Measurements from ENCODE around the gene SOX13.
"Not testable (repeated sequence)": the region's sequence is repeated elsewhere in the genome, so short reads cannot be mapped to it uniquely, and the experiment has no call there.

The SOX13 gene

GRCh38 chr1:204087893-204088528 is 15.1 kb downstream of the SOX13 start:
- DNase-seq (ENCODE audit: low read depth, low spot score), result no peak
- Histone ChIP-seq H3K36me3 (ENCODE audit: insufficient read depth, insufficient read length, low read length) (peaks cover 4% of the 10 kb centered on the region), H3K9me3 (ENCODE audit: insufficient read depth, low read length) (no peaks in the 10 kb centered on the region), H3K4me3 (ENCODE audit: insufficient read length, low read depth) (no peak overlapping the region), H3K4me1 (ENCODE audit: insufficient read depth, insufficient read length) (peaks cover 60% of the 10 kb centered on the region), H3K27me3 (ENCODE audit: insufficient read depth, insufficient read length) (no peaks in the 10 kb centered on the region), H3K9ac (ENCODE audit: insufficient read length, low read depth) (no peak overlapping the region)
- no peak for TF ChIP-seq SUZ12 (IDR thresholded peaks at IDR 0.05; ENCODE audit: extremely low read depth, insufficient read depth, insufficient read length)
- no peak for TF ChIP-seq ZNF274 (IDR thresholded peaks at IDR 0.05; ENCODE audit: low read depth, low read length)
- TF ChIP-seq YY1 (IDR thresholded peaks at IDR 0.05; ENCODE audit: insufficient read depth, insufficient read length), result no peak

GRCh38 chr1:204088596-204088995 is 15.7 kb downstream of the SOX13 start:
- Histone ChIP-seq H3K9ac (ENCODE audit: insufficient read length, low read depth) (no peak overlapping the region), H3K9me3 (ENCODE audit: insufficient read depth, low read length) (no peaks in the 10 kb centered on the region), H3K27me3 (ENCODE audit: insufficient read depth, insufficient read length) (no peaks in the 10 kb centered on the region), H3K36me3 (ENCODE audit: insufficient read depth, insufficient read length, low read length) (peaks cover under 1% of the 10 kb centered on the region), H3K4me3 (ENCODE audit: insufficient read length, low read depth) (no peak overlapping the region), H3K4me1 (ENCODE audit: insufficient read depth, insufficient read length) (peaks cover 59% of the 10 kb centered on the region)
- TF ChIP-seq ZNF274 (IDR thresholded peaks at IDR 0.05; ENCODE audit: low read depth, low read length) (no peak), SUZ12 (IDR thresholded peaks at IDR 0.05; ENCODE audit: extremely low read depth, insufficient read depth, insufficient read length) (no peak), YY1 (IDR thresholded peaks at IDR 0.05; ENCODE audit: insufficient read depth, insufficient read length) (no peak)
- DNase-seq (ENCODE audit: low read depth, low spot score), result no peak

GRCh38 chr1:204089044-204089751 is 16.3 kb downstream of the SOX13 start:
- no peak for TF ChIP-seq SUZ12 (IDR thresholded peaks at IDR 0.05; ENCODE audit: extremely low read depth, insufficient read depth, insufficient read length)
- TF ChIP-seq ZNF274 (IDR thresholded peaks at IDR 0.05; ENCODE audit: low read depth, low read length), result no peak
- no peak for TF ChIP-seq YY1 (IDR thresholded peaks at IDR 0.05; ENCODE audit: insufficient read depth, insufficient read length)
- DNase-seq (ENCODE audit: low read depth, low spot score), result no peak
- Histone ChIP-seq H3K9ac (ENCODE audit: insufficient read length, low read depth) (no peak overlapping the region), H3K27me3 (ENCODE audit: insufficient read depth, insufficient read length) (no peaks in the 10 kb centered on the region), H3K4me1 (ENCODE audit: insufficient read depth, insufficient read length) (peaks cover 53% of the 10 kb centered on the region), H3K4me3 (ENCODE audit: insufficient read length, low read depth) (no peak overlapping the region), H3K36me3 (ENCODE audit: insufficient read depth, insufficient read length, low read length) (no peaks in the 10 kb centered on the region), H3K9me3 (ENCODE audit: insufficient read depth, low read length) (no peaks in the 10 kb centered on the region)

GRCh38 chr1:204090132-204090531 is 17.2 kb downstream of the SOX13 start:
- H3K36me3 ChIP-seq (ENCODE audit: insufficient read depth, insufficient read length, low read length); DNase-seq (ENCODE audit: low read depth, low spot score); H3K9ac ChIP-seq (ENCODE audit: insufficient read length, low read depth); H3K27me3 ChIP-seq (ENCODE audit: insufficient read depth, insufficient read length); H3K9me3 ChIP-seq (ENCODE audit: insufficient read depth, low read length); H3K4me3 ChIP-seq (ENCODE audit: insufficient read length, low read depth): not testable (repeated sequence)
- H3K4me1 ChIP-seq (ENCODE audit: insufficient read depth, insufficient read length), result peaks cover 53% of the 10 kb centered on the region

GRCh38 chr1:204091066-204091465 is 18.2 kb downstream of the SOX13 start:
- peaks cover 53% of the 10 kb centered on the region for H3K4me1 ChIP-seq (ENCODE audit: insufficient read depth, insufficient read length)
- DNase-seq (ENCODE audit: low read depth, low spot score), result no peak
- H3K9ac ChIP-seq (ENCODE audit: insufficient read length, low read depth), result no peak overlapping the region
- TF ChIP-seq SUZ12 (IDR thresholded peaks at IDR 0.05; ENCODE audit: extremely low read depth, insufficient read depth, insufficient read length) (no peak), YY1 (IDR thresholded peaks at IDR 0.05; ENCODE audit: insufficient read depth, insufficient read length) (no peak), ZNF274 (IDR thresholded peaks at IDR 0.05; ENCODE audit: low read depth, low read length) (no peak)
- no peaks in the 10 kb centered on the region for H3K9me3 ChIP-seq (ENCODE audit: insufficient read depth, low read length)
- no peaks in the 10 kb centered on the region for H3K36me3 ChIP-seq (ENCODE audit: insufficient read depth, insufficient read length, low read length)
- no peaks in the 10 kb centered on the region for H3K27me3 ChIP-seq (ENCODE audit: insufficient read depth, insufficient read length)
- H3K4me3 ChIP-seq (ENCODE audit: insufficient read length, low read depth), result no peak overlapping the region

- H3K9me3 ChIP-seq (ENCODE audit: insufficient read depth, low read length), result no peaks in the 10 kb centered on the region
- no peaks in the 10 kb centered on the region for H3K36me3 ChIP-seq (ENCODE audit: insufficient read depth, insufficient read length, low read length)
- no peak overlapping the region for H3K4me3 ChIP-seq (ENCODE audit: insufficient read length, low read depth)
- no peaks in the 10 kb centered on the region for H3K27me3 ChIP-seq (ENCODE audit: insufficient read depth, insufficient read length)
- no peak for TF ChIP-seq ZNF274 (IDR thresholded peaks at IDR 0.05; ENCODE audit: low read depth, low read length)
- no peak for TF ChIP-seq YY1 (IDR thresholded peaks at IDR 0.05; ENCODE audit: insufficient read depth, insufficient read length)
- TF ChIP-seq SUZ12 (IDR thresholded peaks at IDR 0.05; ENCODE audit: extremely low read depth, insufficient read depth, insufficient read length), result no peak
- peaks cover 53% of the 10 kb centered on the region for H3K4me1 ChIP-seq (ENCODE audit: insufficient read depth, insufficient read length)
- H3K9ac ChIP-seq (ENCODE audit: insufficient read length, low read depth), result no peak overlapping the region
- no peak for DNase-seq (ENCODE audit: low read depth, low spot score)
These were observed 18.9 kb downstream of the SOX13 start for GRCh38 chr1:204091787-204092312.

GRCh38 chr1:204092632-204093420 is 19.9 kb downstream of the SOX13 start:
- Histone ChIP-seq H3K4me1 (ENCODE audit: insufficient read depth, insufficient read length) (peaks cover 49% of the 10 kb centered on the region), H3K36me3 (ENCODE audit: insufficient read depth, insufficient read length, low read length) (no peaks in the 10 kb centered on the region), H3K4me3 (ENCODE audit: insufficient read length, low read depth) (no peak overlapping the region), H3K9ac (ENCODE audit: insufficient read length, low read depth) (no peak overlapping the region), H3K27me3 (ENCODE audit: insufficient read depth, insufficient read length) (no peaks in the 10 kb centered on the region), H3K9me3 (ENCODE audit: insufficient read depth, low read length) (no peaks in the 10 kb centered on the region)
- TF ChIP-seq YY1 (IDR thresholded peaks at IDR 0.05; ENCODE audit: insufficient read depth, insufficient read length) (no peak), SUZ12 (IDR thresholded peaks at IDR 0.05; ENCODE audit: extremely low read depth, insufficient read depth, insufficient read length) (no peak), ZNF274 (IDR thresholded peaks at IDR 0.05; ENCODE audit: low read depth, low read length) (no peak)
- no peak for DNase-seq (ENCODE audit: low read depth, low spot score)
